ENCODE results near the gene HILPDA.

- TF ChIP-seq, protein P1, sequence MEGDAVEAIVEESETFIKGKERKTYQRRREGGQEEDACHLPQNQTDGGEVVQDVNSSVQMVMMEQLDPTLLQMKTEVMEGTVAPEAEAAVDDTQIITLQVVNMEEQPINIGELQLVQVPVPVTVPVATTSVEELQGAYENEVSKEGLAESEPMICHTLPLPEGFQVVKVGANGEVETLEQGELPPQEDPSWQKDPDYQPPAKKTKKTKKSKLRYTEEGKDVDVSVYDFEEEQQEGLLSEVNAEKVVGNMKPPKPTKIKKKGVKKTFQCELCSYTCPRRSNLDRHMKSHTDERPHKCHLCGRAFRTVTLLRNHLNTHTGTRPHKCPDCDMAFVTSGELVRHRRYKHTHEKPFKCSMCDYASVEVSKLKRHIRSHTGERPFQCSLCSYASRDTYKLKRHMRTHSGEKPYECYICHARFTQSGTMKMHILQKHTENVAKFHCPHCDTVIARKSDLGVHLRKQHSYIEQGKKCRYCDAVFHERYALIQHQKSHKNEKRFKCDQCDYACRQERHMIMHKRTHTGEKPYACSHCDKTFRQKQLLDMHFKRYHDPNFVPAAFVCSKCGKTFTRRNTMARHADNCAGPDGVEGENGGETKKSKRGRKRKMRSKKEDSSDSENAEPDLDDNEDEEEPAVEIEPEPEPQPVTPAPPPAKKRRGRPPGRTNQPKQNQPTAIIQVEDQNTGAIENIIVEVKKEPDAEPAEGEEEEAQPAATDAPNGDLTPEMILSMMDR (IDR thresholded peaks at IDR 0.05; ENCODE audit: extremely low read depth in 1 of 2, insufficient read depth in 1 of 2, low read depth in 1 of 2, low read length in 2 of 2), result no peak
- TF ChIP-seq POLR2A (IDR thresholded peaks at IDR 0.05; ENCODE audit: low read depth, low read length), result no peak
- TF ChIP-seq EZH2 (IDR thresholded peaks at IDR 0.05; ENCODE audit: borderline replicate concordance, low read depth, low read length, severe bottlenecking), result no peak
- TF ChIP-seq GATA2 (IDR thresholded peaks at IDR 0.05; ENCODE audit: insufficient read depth, insufficient read length, low read depth, low read length), result no peak
- no peak for TF ChIP-seq POLR2AphosphoS5 (IDR thresholded peaks at IDR 0.05; ENCODE audit: insufficient read depth, low read depth, low read length)
- TF ChIP-seq, protein P2, sequence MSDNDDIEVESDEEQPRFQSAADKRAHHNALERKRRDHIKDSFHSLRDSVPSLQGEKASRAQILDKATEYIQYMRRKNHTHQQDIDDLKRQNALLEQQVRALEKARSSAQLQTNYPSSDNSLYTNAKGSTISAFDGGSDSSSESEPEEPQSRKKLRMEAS (IDR thresholded peaks at IDR 0.05; ENCODE audit: insufficient read depth, insufficient read length), result no peak
- no peak for TF ChIP-seq JUN (IDR thresholded peaks at IDR 0.05; ENCODE audit: borderline replicate concordance, insufficient read depth, insufficient read length, low read depth)
- no peak for TF ChIP-seq MYC (IDR thresholded peaks at IDR 0.05; ENCODE audit: low read depth, low read length)
- TF ChIP-seq FOS (IDR thresholded peaks at IDR 0.05; ENCODE audit: borderline replicate concordance, insufficient read depth, low read length), result no peak
Measured at GRCh38 chr7:128421384-128421783, 34.3 kb upstream of the HILPDA start.

Data from endothelial cell of umbilical vein (primary cell).